T-helper 1 cell treated with Interleukin-12 subunit alpha and Interleukin-12 subunit beta and Interleukin-4 antibody, amounts not matched to agents 30 μg/mL and 1 μg/mL, for 36 hours (primary cell): ENCODE measurements around the gene GRIK4.

Experiments
- H3K27ac Mint-ChIP-seq: one replicate; pipeline ENCODE4 v1.8.0; 2021; ENCODE audit warnings: mild to moderate bottlenecking, mixed read lengths
- H3K27me3 Mint-ChIP-seq: one replicate; pipeline ENCODE4 v1.8.0; 2021; ENCODE audit warnings: low read depth, mixed read lengths
- H3K36me3 Mint-ChIP-seq: one replicate; pipeline ENCODE4 v1.8.0; 2021; ENCODE audit warnings: low read depth, mixed read lengths
- H3K4me1 Mint-ChIP-seq: one replicate; pipeline ENCODE4 v1.8.0; 2021; ENCODE audit warnings: low read depth, mixed read lengths
- H3K4me3 Mint-ChIP-seq: one replicate; pipeline ENCODE4 v1.8.0; 2021; ENCODE audit warnings: mild to moderate bottlenecking, moderate library complexity, mixed read lengths
- H3K9me3 Mint-ChIP-seq: one replicate; pipeline ENCODE4 v1.8.0; 2021; ENCODE audit warnings: mixed read lengths

Gene GRIK4

GRCh38 chr11:120527111-120527761, 15.7 kb downstream of the GRIK4 start:
- Mint-ChIP-seq H3K4me1 (no peaks in the 10 kb centered on the region), H3K4me3 (no peak overlapping the region), H3K9me3 (no peaks in the 10 kb centered on the region), H3K27me3 (no peaks in the 10 kb centered on the region), H3K36me3 (no peaks in the 10 kb centered on the region), H3K27ac (no peak overlapping the region)

- no peaks in the 10 kb centered on the region for H3K27me3 Mint-ChIP-seq
- H3K36me3 Mint-ChIP-seq = no peaks in the 10 kb centered on the region
- H3K4me1 Mint-ChIP-seq = no peaks in the 10 kb centered on the region
- H3K27ac Mint-ChIP-seq = no peak overlapping the region
- no peaks in the 10 kb centered on the region for H3K9me3 Mint-ChIP-seq
- no peak overlapping the region for H3K4me3 Mint-ChIP-seq
These were observed 17.2 kb downstream of the GRIK4 start for GRCh38 chr11:120528749-120529148.

- H3K4me1 Mint-ChIP-seq = no peaks in the 10 kb centered on the region
- no peak overlapping the region for H3K27ac Mint-ChIP-seq
These were observed 17.7 kb downstream of the GRIK4 start for GRCh38 chr11:120529214-120529613.

GRCh38 chr11:120529911-120530310, 18.4 kb downstream of the GRIK4 start:
- Mint-ChIP-seq H3K4me1 (no peaks in the 10 kb centered on the region), H3K9me3 (no peaks in the 10 kb centered on the region), H3K27me3 (no peaks in the 10 kb centered on the region), H3K36me3 (no peaks in the 10 kb centered on the region), H3K4me3 (no peak overlapping the region), H3K27ac (no peak overlapping the region)

More at GRCh38 chr11:120529214-120529613, 17.7 kb downstream of the GRIK4 start:
- no peak overlapping the region for H3K4me3 Mint-ChIP-seq
- no peaks in the 10 kb centered on the region for H3K27me3 Mint-ChIP-seq
- no peaks in the 10 kb centered on the region for H3K36me3 Mint-ChIP-seq
- H3K9me3 Mint-ChIP-seq = no peaks in the 10 kb centered on the region

- H3K9me3 Mint-ChIP-seq = no peaks in the 10 kb centered on the region
- H3K27ac Mint-ChIP-seq = no peak overlapping the region
- H3K4me1 Mint-ChIP-seq = no peaks in the 10 kb centered on the region
- no peaks in the 10 kb centered on the region for H3K36me3 Mint-ChIP-seq
- no peak overlapping the region for H3K4me3 Mint-ChIP-seq
- H3K27me3 Mint-ChIP-seq = no peaks in the 10 kb centered on the region
These were observed 20.7 kb downstream of the GRIK4 start for GRCh38 chr11:120532082-120532831.

- no peak overlapping the region for H3K27ac Mint-ChIP-seq
- no peaks in the 10 kb centered on the region for H3K36me3 Mint-ChIP-seq
These were observed 21.3 kb downstream of the GRIK4 start for GRCh38 chr11:120532832-120533196.

GRCh38 chr11:120536091-120536796, 24.7 kb downstream of the GRIK4 start:
- Mint-ChIP-seq H3K27me3 (no peaks in the 10 kb centered on the region), H3K36me3 (no peaks in the 10 kb centered on the region), H3K4me3 (no peak overlapping the region), H3K27ac (no peak overlapping the region), H3K9me3 (no peaks in the 10 kb centered on the region), H3K4me1 (no peaks in the 10 kb centered on the region)

More at GRCh38 chr11:120532832-120533196, 21.3 kb downstream of the GRIK4 start:
- no peak overlapping the region for H3K4me3 Mint-ChIP-seq
- no peaks in the 10 kb centered on the region for H3K27me3 Mint-ChIP-seq
- no peaks in the 10 kb centered on the region for H3K9me3 Mint-ChIP-seq
- no peaks in the 10 kb centered on the region for H3K4me1 Mint-ChIP-seq

GRCh38 chr11:120536797-120537169, 25.2 kb downstream of the GRIK4 start:
- H3K4me1 Mint-ChIP-seq = no peaks in the 10 kb centered on the region
- H3K9me3 Mint-ChIP-seq = no peaks in the 10 kb centered on the region
- H3K27me3 Mint-ChIP-seq = no peaks in the 10 kb centered on the region
- no peak overlapping the region for H3K4me3 Mint-ChIP-seq
- H3K36me3 Mint-ChIP-seq = no peaks in the 10 kb centered on the region
- H3K27ac Mint-ChIP-seq = no peak overlapping the region

GRCh38 chr11:120537996-120538395, 26.4 kb downstream of the GRIK4 start:
- no peaks in the 10 kb centered on the region for H3K9me3 Mint-ChIP-seq
- H3K4me1 Mint-ChIP-seq = no peaks in the 10 kb centered on the region
- no peak overlapping the region for H3K27ac Mint-ChIP-seq
- H3K36me3 Mint-ChIP-seq = no peaks in the 10 kb centered on the region
- H3K4me3 Mint-ChIP-seq = no peak overlapping the region
- H3K27me3 Mint-ChIP-seq = peaks cover 5% of the 10 kb centered on the region

- Mint-ChIP-seq H3K36me3 (no peaks in the 10 kb centered on the region), H3K9me3 (no peaks in the 10 kb centered on the region), H3K27ac (no peak overlapping the region), H3K4me1 (no peaks in the 10 kb centered on the region), H3K4me3 (no peak overlapping the region), H3K27me3 (peaks cover 7% of the 10 kb centered on the region)
These were observed 27.2 kb downstream of the GRIK4 start for GRCh38 chr11:120538707-120539106.

- H3K36me3 Mint-ChIP-seq = no peaks in the 10 kb centered on the region
- no peaks in the 10 kb centered on the region for H3K4me1 Mint-ChIP-seq
- H3K4me3 Mint-ChIP-seq = no peak overlapping the region
- peaks cover 10% of the 10 kb centered on the region for H3K27me3 Mint-ChIP-seq
- no peaks in the 10 kb centered on the region for H3K9me3 Mint-ChIP-seq
- no peak overlapping the region for H3K27ac Mint-ChIP-seq
These were observed 28.3 kb downstream of the GRIK4 start for GRCh38 chr11:120539667-120540369.

- H3K4me3 Mint-ChIP-seq = no peak overlapping the region
- no peaks in the 10 kb centered on the region for H3K9me3 Mint-ChIP-seq
- peaks cover 10% of the 10 kb centered on the region for H3K27me3 Mint-ChIP-seq
- peaks cover 4% of the 10 kb centered on the region for H3K4me1 Mint-ChIP-seq
- no peaks in the 10 kb centered on the region for H3K36me3 Mint-ChIP-seq
- no peak overlapping the region for H3K27ac Mint-ChIP-seq
These were observed 29.4 kb downstream of the GRIK4 start for GRCh38 chr11:120540744-120541465.

GRCh38 chr11:120543521-120544215, 32.1 kb downstream of the GRIK4 start:
- Mint-ChIP-seq H3K4me3 (no peak overlapping the region), H3K9me3 (no peaks in the 10 kb centered on the region), H3K4me1 (peaks cover 5% of the 10 kb centered on the region), H3K36me3 (no peaks in the 10 kb centered on the region), H3K27me3 (peaks cover 10% of the 10 kb centered on the region), H3K27ac (no peak overlapping the region)
